HG02943 (cell line): ENCODE data around the gene ACOT12.
"Not testable (repeated sequence)": the region's sequence is repeated elsewhere in the genome, so short reads cannot be mapped to it uniquely, and the experiment has no call there.

ENCODE experiments used
- ATAC-seq: cut with Tn5 transposase; IDR thresholded peaks from one replicate; pipeline ENCODE4 v1.9.1; 2021; ENCODE audit warnings: mild to moderate bottlenecking, low read depth, moderate library complexity; ENCODE audit not compliant: unreplicated experiment

The ACOT12 gene

GRCh38 chr5:81301271-81302015, 92.5 kb downstream of the ACOT12 start, which contains the start of gene ZCCHC9:
ZCCHC9 (plus strand) TSS chr5:81301587; CDS start chr5:81304758, 3,171 bp downstream.
- ATAC-seq: peak; percentile 98

DNA sequence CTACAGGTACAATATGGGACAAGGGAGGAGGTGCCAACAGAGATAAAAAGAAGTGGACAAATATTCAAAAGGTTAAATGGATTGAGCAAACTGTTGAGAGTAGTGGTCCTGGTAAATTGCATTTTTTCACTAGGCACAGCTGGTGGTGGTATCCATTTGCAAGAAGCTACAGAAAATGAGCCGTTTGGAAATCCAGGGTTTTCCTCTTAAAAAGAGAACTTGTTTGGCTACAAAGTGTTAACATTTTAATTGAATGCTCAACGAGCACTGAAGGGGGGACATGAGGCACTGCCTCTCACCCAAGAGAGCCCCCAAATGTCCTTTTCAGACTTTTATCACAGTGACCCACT, 93.0 kb downstream of the ACOT12 start:
- no peak for ATAC-seq

GRCh38 chr5:81297531-81297930, 96.4 kb downstream of the ACOT12 start:
- ATAC-seq: no peak

- ATAC-seq: not testable (repeated sequence)
Measured at GRCh38 chr5:81294021-81294420, 99.9 kb downstream of the ACOT12 start.

DNA sequence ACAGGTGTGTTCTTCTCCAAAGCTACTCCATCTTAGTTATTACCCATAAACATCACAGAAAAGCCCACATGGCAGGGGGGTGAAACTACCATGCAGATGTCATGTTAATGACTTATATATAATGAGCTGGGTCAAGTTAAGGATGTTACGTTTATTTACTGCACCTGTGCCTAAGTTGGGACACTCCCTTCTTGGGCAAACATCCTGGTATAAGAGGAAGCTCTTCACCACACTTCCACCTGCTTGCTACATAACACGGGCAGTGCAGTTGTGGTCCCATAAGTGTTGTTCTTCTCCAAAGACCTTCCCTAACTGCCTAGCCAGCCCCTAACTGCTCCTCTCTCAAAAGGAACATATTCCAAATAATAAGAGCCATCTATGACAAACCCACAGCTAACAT, 101.8 kb downstream of the ACOT12 start:
- no peak for ATAC-seq

- ATAC-seq: no peak
Measured at GRCh38 chr5:81290146-81290545, 103.8 kb downstream of the ACOT12 start.

- no peak for ATAC-seq
Measured at GRCh38 chr5:81288021-81288433, 105.9 kb downstream of the ACOT12 start.

GRCh38 chr5:81286059-81286617, 107.8 kb downstream of the ACOT12 start:
- ATAC-seq: no peak

DNA sequence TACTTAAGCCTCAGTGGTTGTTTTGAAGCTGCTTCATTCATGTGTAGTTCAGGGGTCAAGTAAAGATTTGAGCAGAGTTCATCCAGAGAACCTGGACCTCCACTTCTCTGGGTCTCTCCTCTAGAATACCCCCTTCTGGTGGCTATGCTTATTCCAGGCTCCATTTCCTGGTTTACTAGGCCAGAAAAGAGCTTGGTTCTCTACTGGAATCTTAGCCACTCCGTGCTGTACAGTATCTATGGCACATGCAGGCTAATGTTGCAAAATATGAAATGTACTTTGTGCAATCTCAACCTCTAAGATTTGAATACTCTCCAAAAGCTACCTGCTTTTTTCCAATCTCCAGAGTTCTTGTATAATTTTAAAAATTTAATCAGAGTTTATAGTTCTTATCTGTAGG, 110.0 kb downstream of the ACOT12 start:
- ATAC-seq: no peak
